HepG2 (cell line): Measurements from ENCODE around the gene FRMD8. TPM values are rescaled to one million over a fixed set of nuclear protein-coding genes. Genes with fewer than 3 reads are reported as not detected.

Experiments
- AGO2 ChIP-seq: fragments of 200-400 bp; formaldehyde crosslinking; optimal IDR thresholded peaks from 2 replicates; pipeline ENCODE3; 2017; ENCODE audit warnings: mild to moderate bottlenecking, low read depth, low read length, moderate library complexity
- ATF7 ChIP-seq, 2 experiments: fragments of 450-650 bp in 1 of 2; sonication (generic) in 1 of 2; formaldehyde crosslinking in 1 of 2; IDR thresholded peaks; 2 replicates each; pipeline versions ENCODE4 v1.4.0 to v1.6.1; 2016 to 2020; ENCODE audit warnings: antibody characterized with exemption in 1 of 2, mild to moderate bottlenecking in 1 of 2, missing genetic modification reagents in 1 of 2
- IRF1 ChIP-seq: sonication (generic); formaldehyde crosslinking; IDR thresholded peaks from 2 replicates; pipeline ENCODE4 v1.4.0; 2020; ENCODE audit warnings: low read depth, mild to moderate bottlenecking, missing genetic modification reagents
- RFXAP ChIP-seq: sonication (generic); formaldehyde crosslinking; IDR thresholded peaks from 2 replicates; pipeline ENCODE4 v1.4.0; 2020; ENCODE audit warnings: missing genetic modification reagents, borderline replicate concordance
- SOX6 ChIP-seq, 2 experiments: fragments of 450-650 bp in 1 of 2; sonication (generic) in 1 of 2; formaldehyde crosslinking in 1 of 2; IDR thresholded peaks; 2 replicates each; pipeline versions ENCODE4 v1.4.0 to v1.6.1; 2017 to 2020; ENCODE audit warnings: antibody characterized with exemption in 1 of 2, mild to moderate bottlenecking in 1 of 2, missing genetic modification reagents in 1 of 2
- TARDBP ChIP-seq: sonication (generic); formaldehyde crosslinking; IDR thresholded peaks from 2 replicates; pipeline ENCODE4 v1.8.0; 2022; ENCODE audit warnings: mild to moderate bottlenecking, missing genetic modification reagents
- ZNF292 ChIP-seq: sonication (generic); formaldehyde crosslinking; IDR thresholded peaks from 2 replicates; pipeline ENCODE4 v1.8.1; 2022; ENCODE audit warnings: mild to moderate bottlenecking, low read depth, missing genetic modification reagents, borderline replicate concordance
- ZNF883 ChIP-seq: sonication (generic); formaldehyde crosslinking; IDR thresholded peaks from 2 replicates; pipeline ENCODE4 v1.5.1; 2020; ENCODE audit warnings: mild to moderate bottlenecking, missing genetic modification reagents; ENCODE audit errors: not compliant biosample characterization
- polyA plus RNA-seq, 8 experiments: library from polyadenylated mRNA; depleted of rRNA in 3 of 8; stranded (reverse) in 7 of 8; unstranded in 1 of 8; fragments of >200 nt; fragmentation: Illumina TruSeq in 4 of 8; extraction: Trizol in 4 of 8; gene quantifications; 2 replicates each; pipeline versions ENCODE4 v1.2.1 to v1.2.3, GENCODE V29; 2011 to 2016; ENCODE audit warnings: low read depth in 4 of 8, missing spikeins in 1 of 8, mixed read lengths in 1 of 8; ENCODE audit not compliant: insufficient read depth in 1 of 8
- total RNA-seq, 5 experiments: library from RNA; depleted of rRNA; stranded (reverse); fragments of >200 nt; fragmentation: Illumina TruSeq; extraction: Trizol; gene quantifications; 2 replicates each; pipeline ENCODE4 v1.2.3, GENCODE V29; 2016; ENCODE audit warnings: low read depth in 1 of 5
- TF ChIP-seq, protein P1 (sequence below): sonication (generic); formaldehyde crosslinking; IDR thresholded peaks from 2 replicates; pipeline ENCODE4 v1.5.1; 2020; ENCODE audit warnings: mild to moderate bottlenecking, missing genetic modification reagents

Gene FRMD8
- total and polyA plus RNA-seq, 2 of the 13 experiments (the other 11 are each of a cell fraction or from before 2014, with no cell fraction given), result 5.8 to 20.6 TPM

DNA sequence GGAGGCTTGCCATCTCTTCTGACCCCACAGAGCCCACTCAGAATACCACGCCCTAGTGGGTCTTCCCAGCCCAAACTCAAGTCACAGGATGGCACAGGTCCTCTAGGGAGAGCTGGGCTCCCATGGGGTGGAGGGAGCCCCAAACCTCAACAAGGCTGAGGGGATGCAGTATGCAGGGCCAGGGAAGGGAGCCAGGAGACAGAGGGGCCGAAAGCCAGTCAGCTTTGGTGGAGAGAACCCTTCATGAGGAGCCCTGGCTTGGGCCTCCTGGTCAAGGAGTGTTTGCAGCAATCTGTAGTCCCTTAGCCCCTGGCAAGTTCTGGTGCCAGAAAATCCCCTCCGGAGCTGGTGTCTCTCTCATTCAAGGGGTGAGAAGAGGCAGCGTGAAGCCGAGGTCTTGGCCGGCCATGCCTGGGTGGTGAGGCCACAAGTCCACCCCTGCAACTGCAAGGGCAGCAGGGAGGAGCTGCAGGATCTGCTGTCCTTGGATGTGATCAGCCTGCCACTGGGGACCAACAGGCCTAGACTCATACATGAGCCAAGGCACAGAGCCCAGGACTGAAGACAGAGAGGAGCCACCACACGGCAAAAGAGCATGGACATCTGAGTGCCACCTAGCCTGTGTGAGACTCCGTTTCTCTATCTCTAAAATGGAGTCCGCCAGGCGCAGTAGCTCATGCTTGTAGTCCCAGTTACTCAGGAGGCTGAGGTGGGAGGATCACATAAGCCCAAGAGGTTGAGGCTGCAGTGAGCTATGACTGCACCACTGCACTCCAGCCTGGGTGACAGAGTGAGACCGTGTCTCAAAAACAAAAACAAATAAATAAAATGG, 60.2 kb downstream of the FRMD8 start (continued):
- TF ChIP-seq SOX6 (IDR thresholded peaks at IDR 0.05), result no peak
- TF ChIP-seq SOX6 (CRISPR knock-in tag; IDR thresholded peaks at IDR 0.05), result no peak
- TF ChIP-seq, protein P1, sequence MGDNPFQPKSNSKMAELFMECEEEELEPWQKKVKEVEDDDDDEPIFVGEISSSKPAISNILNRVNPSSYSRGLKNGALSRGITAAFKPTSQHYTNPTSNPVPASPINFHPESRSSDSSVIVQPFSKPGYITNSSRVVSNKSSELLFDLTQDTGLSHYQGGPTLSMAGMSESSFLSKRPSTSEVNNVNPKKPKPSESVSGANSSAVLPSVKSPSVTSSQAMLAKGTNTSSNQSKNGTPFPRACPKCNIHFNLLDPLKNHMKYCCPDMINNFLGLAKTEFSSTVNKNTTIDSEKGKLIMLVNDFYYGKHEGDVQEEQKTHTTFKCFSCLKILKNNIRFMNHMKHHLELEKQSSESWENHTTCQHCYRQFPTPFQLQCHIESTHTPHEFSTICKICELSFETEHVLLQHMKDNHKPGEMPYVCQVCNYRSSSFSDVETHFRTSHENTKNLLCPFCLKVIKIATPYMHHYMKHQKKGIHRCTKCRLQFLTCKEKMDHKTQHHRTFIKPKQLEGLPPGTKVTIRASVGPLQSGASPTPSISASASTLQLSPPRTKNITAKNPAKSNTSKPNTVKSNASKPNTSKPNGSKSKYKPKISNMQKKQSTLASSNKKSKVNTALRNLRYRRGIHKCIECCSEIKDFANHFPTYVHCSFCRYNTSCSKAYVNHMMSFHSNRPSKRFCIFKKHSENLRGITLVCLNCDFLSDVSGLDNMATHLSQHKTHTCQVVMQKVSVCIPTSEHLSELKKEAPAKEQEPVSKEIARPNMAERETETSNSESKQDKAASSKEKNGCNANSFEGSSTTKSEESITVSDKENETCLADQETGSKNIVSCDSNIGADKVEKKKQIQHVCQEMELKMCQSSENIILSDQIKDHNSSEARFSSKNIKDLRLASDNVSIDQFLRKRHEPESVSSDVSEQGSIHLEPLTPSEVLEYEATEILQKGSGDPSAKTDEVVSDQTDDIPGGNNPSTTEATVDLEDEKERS, result 0 out of 2 replicates have a peak, but pooled peaks have one; percentile 39
- TF ChIP-seq IRF1 (CRISPR knock-in tag), result no peak
- no peak for TF ChIP-seq ZNF292
- TF ChIP-seq ZNF883 (CRISPR knock-in tag), result no peak
- no peak for TF ChIP-seq RFXAP (CRISPR knock-in tag)
- TF ChIP-seq ATF7 (IDR thresholded peaks at IDR 0.05), result no peak
- no peak for TF ChIP-seq ATF7 (CRISPR knock-in tag; IDR thresholded peaks at IDR 0.05)
- TF ChIP-seq TARDBP (CRISPR knock-in tag), result no peak
- TF ChIP-seq AGO2, result peak; percentile 10
